ENCODE data around the gene SHF. TPM values are rescaled to one million over a fixed set of nuclear protein-coding genes. Genes with fewer than 3 reads are reported as not detected.

Gene SHF
- total and polyA plus RNA-seq, 2 donors, result 2.7 to 5.7 TPM

- no peak within 1 kb of the TSS for H3K27ac ChIP-seq (ENCODE audit: low read depth in 1 of 2, low read length in 1 of 2)
- H3K4me3 ChIP-seq (ENCODE audit: low read length in 2 of 2), result peak within 1 kb of the TSS in 1 of 2 donors; percentile 8
- WGBS, result 10% methylated on average over 46 of the region's 46 CpGs
- H3K27me3 ChIP-seq (ENCODE audit: control insufficient read depth in 2 of 2, insufficient read depth in 1 of 2, low read length in 1 of 2), result peaks cover 49 to 89% of the 10 kb centered on the region in 2 donors
- H3K36me3 ChIP-seq (ENCODE audit: control insufficient read depth in 2 of 2, insufficient read depth in 2 of 2, low read length in 1 of 2), result no peaks in the 10 kb centered on the region
- H3K4me1 ChIP-seq (ENCODE audit: control insufficient read depth in 2 of 2, insufficient read depth in 2 of 2, low read length in 2 of 2), result no peaks in the 10 kb centered on the region
- peaks cover 0 to 1% of the 10 kb centered on the region in 2 donors for H3K9me3 ChIP-seq (ENCODE audit: control insufficient read depth in 2 of 2, insufficient read depth in 1 of 2, low read length in 1 of 2)
- no peak for DNase-seq (ENCODE audit: low read depth in 6 of 9, low spot score in 9 of 9)
Observed at GRCh38 chr15:45129651-45130129, 58.1 kb downstream of the SHF start, which contains the start of the genes DUOX1 and DUOXA1. DUOX1 (plus strand) TSS chr15:45129994; CDS start chr15:45131967, 1,973 bp downstream. DUOXA1 (minus strand) TSS chr15:45129879; CDS start chr15:45123014, 6,865 bp downstream.

GRCh38 chr15:45128971-45129639 lies 58.7 kb downstream of the SHF start:
- 8% methylated on average over 47 of the region's 47 CpGs for WGBS
- peaks cover 0 to 1% of the 10 kb centered on the region in 2 donors for H3K9me3 ChIP-seq (ENCODE audit: control insufficient read depth in 2 of 2, insufficient read depth in 1 of 2, low read length in 1 of 2)
- H3K4me1 ChIP-seq (ENCODE audit: control insufficient read depth in 2 of 2, insufficient read depth in 2 of 2, low read length in 2 of 2), result no peaks in the 10 kb centered on the region
- no peaks in the 10 kb centered on the region for H3K36me3 ChIP-seq (ENCODE audit: control insufficient read depth in 2 of 2, insufficient read depth in 2 of 2, low read length in 1 of 2)
- peaks cover 48 to 86% of the 10 kb centered on the region in 2 donors for H3K27me3 ChIP-seq (ENCODE audit: control insufficient read depth in 2 of 2, insufficient read depth in 1 of 2, low read length in 1 of 2)
- H3K27ac ChIP-seq (ENCODE audit: low read depth in 1 of 2, low read length in 1 of 2), result no peak overlapping the region
- peak overlapping the region in 1 of 2 donors; percentile 8 for H3K4me3 ChIP-seq (ENCODE audit: low read length in 2 of 2)
- DNase-seq (ENCODE audit: low read depth in 6 of 9, low spot score in 9 of 9), result no peak

- Histone ChIP-seq H3K36me3 (ENCODE audit: control insufficient read depth in 2 of 2, insufficient read depth in 2 of 2, low read length in 1 of 2) (no peaks in the 10 kb centered on the region), H3K9me3 (ENCODE audit: control insufficient read depth in 2 of 2, insufficient read depth in 1 of 2, low read length in 1 of 2) (peaks cover 0 to 1% of the 10 kb centered on the region in 2 donors), H3K27ac (ENCODE audit: low read depth in 1 of 2, low read length in 1 of 2) (no peak overlapping the region), H3K27me3 (ENCODE audit: control insufficient read depth in 2 of 2, insufficient read depth in 1 of 2, low read length in 1 of 2) (peaks cover 39 to 82% of the 10 kb centered on the region in 2 donors), H3K4me3 (ENCODE audit: low read length in 2 of 2) (no peak overlapping the region), H3K4me1 (ENCODE audit: control insufficient read depth in 2 of 2, insufficient read depth in 2 of 2, low read length in 2 of 2) (no peaks in the 10 kb centered on the region)
- DNase-seq (ENCODE audit: low read depth in 6 of 9, low spot score in 9 of 9), result peak in 1 of 9 donors; percentile 21
- 75% methylated on average over 2 of the region's 2 CpGs for WGBS
Observed at GRCh38 chr15:45126535-45127158, 61.1 kb downstream of the SHF start.

- DNase-seq (ENCODE audit: low read depth in 6 of 9, low spot score in 9 of 9), result no peak
- H3K27me3 ChIP-seq (ENCODE audit: control insufficient read depth in 2 of 2, insufficient read depth in 1 of 2, low read length in 1 of 2), result peaks cover 15 to 73% of the 10 kb centered on the region in 2 donors
- H3K27ac ChIP-seq (ENCODE audit: low read depth in 1 of 2, low read length in 1 of 2), result no peak overlapping the region
Observed at GRCh38 chr15:45123397-45123796, 64.4 kb downstream of the SHF start.

GRCh38 chr15:45122719-45123118 lies 65.0 kb downstream of the SHF start:
- 91% methylated on average over 7 of the region's 7 CpGs for WGBS
- Histone ChIP-seq H3K4me1 (ENCODE audit: control insufficient read depth in 2 of 2, insufficient read depth in 2 of 2, low read length in 2 of 2) (peaks cover 0 to 2% of the 10 kb centered on the region in 2 donors), H3K36me3 (ENCODE audit: control insufficient read depth in 2 of 2, insufficient read depth in 2 of 2, low read length in 1 of 2) (no peaks in the 10 kb centered on the region), H3K9me3 (ENCODE audit: control insufficient read depth in 2 of 2, insufficient read depth in 1 of 2, low read length in 1 of 2) (peaks cover 0 to 3% of the 10 kb centered on the region in 2 donors), H3K27ac (ENCODE audit: low read depth in 1 of 2, low read length in 1 of 2) (no peak overlapping the region), H3K27me3 (ENCODE audit: control insufficient read depth in 2 of 2, insufficient read depth in 1 of 2, low read length in 1 of 2) (peaks cover 12 to 73% of the 10 kb centered on the region in 2 donors), H3K4me3 (ENCODE audit: low read length in 2 of 2) (no peak overlapping the region)
- no peak for DNase-seq (ENCODE audit: low read depth in 6 of 9, low spot score in 9 of 9)

More at GRCh38 chr15:45123397-45123796, 64.4 kb downstream of the SHF start:
- no peaks in the 10 kb centered on the region for H3K9me3 ChIP-seq (ENCODE audit: control insufficient read depth in 2 of 2, insufficient read depth in 1 of 2, low read length in 1 of 2)
- no peak overlapping the region for H3K4me3 ChIP-seq (ENCODE audit: low read length in 2 of 2)
- H3K4me1 ChIP-seq (ENCODE audit: control insufficient read depth in 2 of 2, insufficient read depth in 2 of 2, low read length in 2 of 2), result no peaks in the 10 kb centered on the region
- no peaks in the 10 kb centered on the region for H3K36me3 ChIP-seq (ENCODE audit: control insufficient read depth in 2 of 2, insufficient read depth in 2 of 2, low read length in 1 of 2)

GRCh38 chr15:45121706-45122417 lies 65.9 kb downstream of the SHF start:
- no peak for DNase-seq (ENCODE audit: low read depth in 6 of 9, low spot score in 9 of 9)
- peaks cover 20 to 75% of the 10 kb centered on the region in 2 donors for H3K27me3 ChIP-seq (ENCODE audit: control insufficient read depth in 2 of 2, insufficient read depth in 1 of 2, low read length in 1 of 2)
- peaks cover 0 to 5% of the 10 kb centered on the region in 2 donors for H3K9me3 ChIP-seq (ENCODE audit: control insufficient read depth in 2 of 2, insufficient read depth in 1 of 2, low read length in 1 of 2)
- H3K4me1 ChIP-seq (ENCODE audit: control insufficient read depth in 2 of 2, insufficient read depth in 2 of 2, low read length in 2 of 2), result peaks cover 0 to 5% of the 10 kb centered on the region in 2 donors
- no peak overlapping the region for H3K4me3 ChIP-seq (ENCODE audit: low read length in 2 of 2)
- no peaks in the 10 kb centered on the region for H3K36me3 ChIP-seq (ENCODE audit: control insufficient read depth in 2 of 2, insufficient read depth in 2 of 2, low read length in 1 of 2)
- WGBS, result 71% methylated on average over 9 of the region's 9 CpGs
- H3K27ac ChIP-seq (ENCODE audit: low read depth in 1 of 2, low read length in 1 of 2), result no peak overlapping the region

- peaks cover 0 to 5% of the 10 kb centered on the region in 2 donors for H3K4me1 ChIP-seq (ENCODE audit: control insufficient read depth in 2 of 2, insufficient read depth in 2 of 2, low read length in 2 of 2)
- peaks cover 24 to 80% of the 10 kb centered on the region in 2 donors for H3K27me3 ChIP-seq (ENCODE audit: control insufficient read depth in 2 of 2, insufficient read depth in 1 of 2, low read length in 1 of 2)
- 97% methylated on average over 3 of the region's 3 CpGs for WGBS
- H3K9me3 ChIP-seq (ENCODE audit: control insufficient read depth in 2 of 2, insufficient read depth in 1 of 2, low read length in 1 of 2), result peaks cover 0 to 5% of the 10 kb centered on the region in 2 donors
- H3K4me3 ChIP-seq (ENCODE audit: low read length in 2 of 2), result no peak overlapping the region
- no peak for DNase-seq (ENCODE audit: low read depth in 6 of 9, low spot score in 9 of 9)
- no peak overlapping the region for H3K27ac ChIP-seq (ENCODE audit: low read depth in 1 of 2, low read length in 1 of 2)
- no peaks in the 10 kb centered on the region for H3K36me3 ChIP-seq (ENCODE audit: control insufficient read depth in 2 of 2, insufficient read depth in 2 of 2, low read length in 1 of 2)
Observed at GRCh38 chr15:45121020-45121419, 66.7 kb downstream of the SHF start.

- no peak overlapping the region for H3K4me3 ChIP-seq (ENCODE audit: low read length in 2 of 2)
- peaks cover 0 to 5% of the 10 kb centered on the region in 2 donors for H3K4me1 ChIP-seq (ENCODE audit: control insufficient read depth in 2 of 2, insufficient read depth in 2 of 2, low read length in 2 of 2)
- DNase-seq (ENCODE audit: low read depth in 6 of 9, low spot score in 9 of 9), result no peak
- H3K27me3 ChIP-seq (ENCODE audit: control insufficient read depth in 2 of 2, insufficient read depth in 1 of 2, low read length in 1 of 2), result peaks cover 26 to 82% of the 10 kb centered on the region in 2 donors
- WGBS, result 97% methylated on average over 10 of the region's 10 CpGs
- H3K27ac ChIP-seq (ENCODE audit: low read depth in 1 of 2, low read length in 1 of 2), result no peak overlapping the region
- peaks cover 0 to 5% of the 10 kb centered on the region in 2 donors for H3K9me3 ChIP-seq (ENCODE audit: control insufficient read depth in 2 of 2, insufficient read depth in 1 of 2, low read length in 1 of 2)
- H3K36me3 ChIP-seq (ENCODE audit: control insufficient read depth in 2 of 2, insufficient read depth in 2 of 2, low read length in 1 of 2), result no peaks in the 10 kb centered on the region
Observed at GRCh38 chr15:45120081-45120972, 67.4 kb downstream of the SHF start.
